ENCODE data around the gene RAB20. TPM values are rescaled to one million over a fixed set of nuclear protein-coding genes. Genes with fewer than 3 reads are reported as not detected.

RAB20 gene
- total RNA-seq, 3 donors from 2014 or later: 1.2 to 1.4 (median 1.4) TPM

DNA sequence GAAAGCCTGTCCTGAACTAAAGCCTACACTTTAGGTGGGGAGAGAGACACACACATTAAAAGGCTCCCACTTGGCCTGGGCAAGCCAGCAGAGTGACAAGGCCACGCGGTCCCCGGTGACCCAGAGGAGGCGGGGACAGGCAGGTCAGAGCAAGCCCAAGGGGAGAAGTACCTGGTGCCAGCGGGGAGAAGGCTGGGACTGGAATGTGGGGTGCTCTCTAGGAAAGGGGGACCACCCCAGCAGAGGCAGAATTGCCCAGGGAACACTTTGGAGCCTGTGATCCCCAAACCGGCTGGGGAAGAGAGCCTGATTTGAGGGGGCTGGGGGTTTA is 82.3 kb downstream of the RAB20 start:
- Mint-ChIP-seq H3K27me3 (ENCODE audit: low read depth) (no peaks in the 10 kb centered on the region), H3K36me3 (ENCODE audit: insufficient read depth) (no peaks in the 10 kb centered on the region), H3K9me3 (no peaks in the 10 kb centered on the region), H3K4me1 (ENCODE audit: low read depth) (peaks cover 2% of the 10 kb centered on the region), H3K4me3 (no peak overlapping the region)
- no peak for DNase-seq
- no peak for ATAC-seq

DNA sequence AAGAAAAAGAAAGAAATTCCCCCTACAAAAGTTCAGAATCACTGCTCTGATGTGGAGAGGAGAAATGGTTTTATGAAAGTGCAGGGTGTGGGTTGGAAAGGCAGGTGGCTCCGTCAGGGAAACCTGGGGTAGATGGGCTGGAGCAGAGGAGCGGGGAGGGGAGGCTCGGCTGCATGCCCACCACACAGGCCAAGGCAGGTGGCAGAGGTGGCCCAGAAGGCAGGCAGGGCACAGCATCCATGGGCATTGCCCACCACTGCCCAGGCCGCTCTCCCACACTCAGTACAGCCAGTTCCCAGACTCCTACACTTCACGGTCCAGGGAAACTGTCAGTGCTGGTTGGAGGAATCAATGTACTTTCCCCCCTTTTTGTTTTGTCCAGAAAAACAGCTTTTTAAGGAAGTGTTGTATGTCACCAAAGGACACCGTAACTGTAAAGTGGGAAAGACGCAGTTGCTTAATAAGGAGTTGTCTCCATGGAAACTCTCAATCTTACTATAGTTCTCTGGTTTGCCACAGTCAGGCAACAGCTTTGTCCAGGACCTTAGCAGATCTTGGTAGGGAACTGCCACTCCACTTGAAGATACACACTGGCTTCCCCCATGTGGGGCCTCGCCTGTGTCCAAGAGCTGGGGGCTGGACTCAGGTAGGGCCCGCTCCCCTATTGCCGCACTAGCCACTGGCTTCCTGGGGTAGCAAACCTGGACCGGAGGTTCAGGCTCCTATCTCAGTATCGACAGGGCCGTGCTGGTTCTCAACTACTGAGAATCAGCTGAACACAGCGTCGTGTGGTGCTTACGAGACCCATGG is 82.9 kb downstream of the RAB20 start:
- Mint-ChIP-seq H3K4me1 (ENCODE audit: low read depth) (peaks cover 2% of the 10 kb centered on the region), H3K36me3 (ENCODE audit: insufficient read depth) (no peaks in the 10 kb centered on the region), H3K27me3 (ENCODE audit: low read depth) (no peaks in the 10 kb centered on the region), H3K9me3 (no peaks in the 10 kb centered on the region), H3K4me3 (no peak overlapping the region)
- ATAC-seq (no peak), DNase-seq (no peak)

DNA sequence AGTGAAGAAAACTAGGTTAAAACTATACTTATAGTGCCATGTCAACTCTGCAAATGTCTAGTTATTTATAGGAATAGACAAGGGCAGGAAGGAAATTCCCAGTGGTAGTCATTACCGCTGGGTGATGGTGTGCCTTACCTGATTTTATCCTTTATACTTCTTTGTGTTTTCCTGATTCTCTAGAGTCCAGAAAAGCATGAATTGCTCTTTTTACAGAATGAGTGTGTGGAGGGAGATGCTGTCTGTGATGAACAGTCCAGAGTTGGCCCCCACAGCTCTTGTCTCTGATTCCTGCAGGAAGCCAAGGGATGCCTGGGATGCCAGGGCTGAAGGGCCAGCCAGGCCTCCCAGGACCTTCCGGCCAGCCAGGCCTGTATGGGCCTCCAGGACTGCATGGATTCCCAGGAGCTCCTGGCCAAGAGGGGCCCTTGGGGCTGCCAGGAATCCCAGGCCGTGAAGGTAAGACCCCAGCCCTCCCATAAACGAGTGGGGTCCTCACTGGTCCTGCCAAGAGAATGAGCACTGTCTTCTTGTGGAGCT is 83.7 kb downstream of the RAB20 start:
- Mint-ChIP-seq H3K4me1 (ENCODE audit: low read depth) (peaks cover 2% of the 10 kb centered on the region), H3K4me3 (no peak overlapping the region), H3K36me3 (ENCODE audit: insufficient read depth) (no peaks in the 10 kb centered on the region), H3K9me3 (no peaks in the 10 kb centered on the region), H3K27me3 (ENCODE audit: low read depth) (no peaks in the 10 kb centered on the region)
- DNase-seq (no peak), ATAC-seq (no peak)

- no peak overlapping the region for H3K4me3 Mint-ChIP-seq
- DNase-seq (no peak), ATAC-seq (no peak)
- H3K36me3 Mint-ChIP-seq (ENCODE audit: insufficient read depth): no peaks in the 10 kb centered on the region
- H3K9me3 Mint-ChIP-seq: no peaks in the 10 kb centered on the region
- no peaks in the 10 kb centered on the region for H3K27me3 Mint-ChIP-seq (ENCODE audit: low read depth)
- H3K4me1 Mint-ChIP-seq (ENCODE audit: low read depth): peaks cover 4% of the 10 kb centered on the region
These were observed 85.3 kb downstream of the RAB20 start for GRCh38 chr13:110476220-110476617.

DNA sequence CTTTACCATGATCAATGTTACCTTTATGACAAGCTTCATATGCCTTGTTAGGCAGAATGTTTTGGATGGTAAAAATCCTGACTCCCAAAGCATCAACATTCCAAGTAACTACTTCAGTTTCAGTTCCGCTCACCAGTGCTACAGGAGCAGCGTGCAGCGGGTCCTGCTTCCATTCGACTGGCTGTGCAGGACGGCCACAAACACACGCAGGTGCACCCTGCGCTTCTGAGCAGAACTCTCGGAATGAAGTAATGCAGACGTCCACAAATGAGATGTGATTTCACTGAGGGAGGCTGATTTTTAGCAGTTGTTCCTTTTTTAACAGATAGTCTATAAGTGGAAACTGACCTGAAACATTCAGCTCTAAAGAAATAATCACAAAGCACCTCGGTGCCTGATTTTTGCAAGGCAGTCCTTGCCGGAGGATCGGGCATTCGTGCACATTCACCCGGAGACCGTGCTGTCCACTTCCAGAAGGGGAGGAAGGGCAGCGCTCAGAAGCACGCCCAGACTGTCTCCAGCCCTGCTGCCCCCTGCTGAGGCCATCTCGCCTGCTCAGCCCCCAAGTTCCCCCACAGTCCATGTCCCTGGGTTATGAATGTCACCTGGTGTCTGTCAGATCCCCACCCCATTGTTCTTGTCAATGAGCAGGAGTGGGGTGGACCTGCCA is 85.8 kb downstream of the RAB20 start:
- H3K9me3 Mint-ChIP-seq: no peaks in the 10 kb centered on the region
- H3K36me3 Mint-ChIP-seq (ENCODE audit: insufficient read depth): no peaks in the 10 kb centered on the region
- DNase-seq (no peak), ATAC-seq (no peak)
- peaks cover 5% of the 10 kb centered on the region for H3K27me3 Mint-ChIP-seq (ENCODE audit: low read depth)
- no peak overlapping the region for H3K4me3 Mint-ChIP-seq
- H3K4me1 Mint-ChIP-seq (ENCODE audit: low read depth): peaks cover 5% of the 10 kb centered on the region

- H3K4me3 Mint-ChIP-seq: no peak overlapping the region
- DNase-seq (no peak), ATAC-seq (no peak)
- peaks cover 9% of the 10 kb centered on the region for H3K27me3 Mint-ChIP-seq (ENCODE audit: low read depth)
- no peaks in the 10 kb centered on the region for H3K9me3 Mint-ChIP-seq
- H3K4me1 Mint-ChIP-seq (ENCODE audit: low read depth): peaks cover 5% of the 10 kb centered on the region
- no peaks in the 10 kb centered on the region for H3K36me3 Mint-ChIP-seq (ENCODE audit: insufficient read depth)
These were observed 86.4 kb downstream of the RAB20 start for GRCh38 chr13:110475117-110475516.

DNA sequence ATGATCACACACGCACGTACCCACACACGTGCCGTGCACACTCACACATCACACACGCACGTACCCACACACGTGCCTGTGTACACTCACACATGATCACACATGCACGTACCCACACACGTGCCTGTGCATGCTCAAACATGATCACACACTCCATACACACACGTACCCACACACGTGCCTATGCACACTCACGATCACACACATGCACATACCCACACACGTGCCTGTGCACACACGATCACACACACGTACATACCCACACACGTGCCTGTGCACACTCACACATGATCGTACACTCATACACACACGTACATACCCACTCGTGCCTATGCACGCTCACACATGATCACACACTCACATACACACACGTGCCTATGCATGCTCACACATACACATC is 86.8 kb downstream of the RAB20 start:
- H3K36me3 Mint-ChIP-seq (ENCODE audit: insufficient read depth): no peaks in the 10 kb centered on the region
- H3K9me3 Mint-ChIP-seq: no peaks in the 10 kb centered on the region
- H3K27me3 Mint-ChIP-seq (ENCODE audit: low read depth): peaks cover 12% of the 10 kb centered on the region
- ATAC-seq (no peak), DNase-seq (no peak)
- no peak overlapping the region for H3K4me3 Mint-ChIP-seq
- peaks cover 5% of the 10 kb centered on the region for H3K4me1 Mint-ChIP-seq (ENCODE audit: low read depth)

Other genes with a start within 250 kb of the RAB20 start
- 10 to 100 TPM; 17.8 to 20.5 (median 19.5) TPM for gene NAXD, start 53.8 kb upstream of the RAB20 start, total RNA-seq
- gene CARS2, start 144.4 kb upstream of the RAB20 start, total RNA-seq: 10 to 100 TPM; 72.6 to 97.4 (median 80.3) TPM
- gene ING1, start 152.0 kb upstream of the RAB20 start, total RNA-seq: 10 to 100 TPM; 16.9 to 17.7 (median 17.5) TPM